Left lobe of liver (tissue), 2 donors: ENCODE results near the gene NR4A1. TPM values are rescaled to one million over a fixed set of nuclear protein-coding genes. Genes with fewer than 3 reads are reported as not detected.

ENCODE experiments used
- ATAC-seq: fragments of 200-7000 bp; cut with Tn5 transposase; one replicate; pipeline ENCODE4 v1.9.1; 2020; ENCODE audit warnings: mild to moderate bottlenecking, moderate library complexity
- DNase-seq: peaks from one replicate; pipeline ENCODE4 v3.0.0-alpha.2; 2020; ENCODE audit warnings: low spot score
- total RNA-seq: library from RNA; stranded (reverse); gene quantifications from one replicate; pipeline ENCODE4 v1.2.1, GENCODE V29; 2021
- donor health status: DM: no; HTN: no; CAD: no; lungs with moderate emphysema.
- donor health status: DM: no; HTN: yes; CAD: no.

Gene NR4A1
- total RNA-seq, 1 donor from 2014 or later, result 5.4 TPM

- DNase-seq (no peak), ATAC-seq (no peak)
These were observed 6.7 kb downstream of the NR4A1 start for GRCh38 chr12:52057638-52058576.

- no peak for ATAC-seq
- DNase-seq, result no peak
These were observed 7.6 kb downstream of the NR4A1 start for GRCh38 chr12:52058631-52059361.

GRCh38 chr12:52059582-52060497 is 8.6 kb downstream of the NR4A1 start:
- no peak for DNase-seq

GRCh38 chr12:52060498-52061177 is 9.4 kb downstream of the NR4A1 start:
- DNase-seq (no peak), ATAC-seq (no peak)

More at GRCh38 chr12:52059582-52060497, 8.6 kb downstream of the NR4A1 start:
- no peak for ATAC-seq

GRCh38 chr12:52061470-52062166 is 10.4 kb downstream of the NR4A1 start:
- DNase-seq, result no peak
- no peak for ATAC-seq

- no peak for ATAC-seq
- no peak for DNase-seq
These were observed 11.2 kb downstream of the NR4A1 start for GRCh38 chr12:52062167-52063081.

GRCh38 chr12:52063082-52063924 is 12.1 kb downstream of the NR4A1 start:
- ATAC-seq (no peak), DNase-seq (no peak)

- DNase-seq (no peak), ATAC-seq (no peak)
These were observed 12.9 kb downstream of the NR4A1 start for GRCh38 chr12:52063981-52064649.

- DNase-seq (no peak), ATAC-seq (no peak)
These were observed 15.3 kb downstream of the NR4A1 start for GRCh38 chr12:52066346-52067080.

- DNase-seq (no peak), ATAC-seq (no peak)
These were observed 15.8 kb downstream of the NR4A1 start for GRCh38 chr12:52067081-52067374.

- ATAC-seq (peak; percentile 97), DNase-seq (peak; percentile 90)
These were observed 18.3 kb downstream of the NR4A1 start, which contains the start of gene ATG101 for GRCh38 chr12:52069327-52070184. ATG101 (plus strand) TSS chr12:52069978; CDS start chr12:52073651, 3,673 bp downstream.

GRCh38 chr12:52070185-52070925 is 19.1 kb downstream of the NR4A1 start:
- DNase-seq (no peak), ATAC-seq (peak; percentile 53)

GRCh38 chr12:52073531-52074381 is 22.5 kb downstream of the NR4A1 start:
- DNase-seq, result no peak
- ATAC-seq, result no peak
